HG03558 (cell line): ENCODE data around the gene BICRAL.
"Not testable (repeated sequence)": the region's sequence is repeated elsewhere in the genome, so short reads cannot be mapped to it uniquely, and the experiment has no call there.

Experiments used
- ATAC-seq: cut with Tn5 transposase; IDR thresholded peaks from one replicate; pipeline ENCODE4 v1.9.1; 2021; ENCODE audit warnings: moderate number of reproducible peaks; ENCODE audit not compliant: unreplicated experiment; ENCODE audit errors: extremely low read depth

The BICRAL gene

GRCh38 chr6:42880240-42880817 lies 98.5 kb downstream of the BICRAL start:
- ATAC-seq = not testable (repeated sequence)

- not testable (repeated sequence) for ATAC-seq
Measured at GRCh38 chr6:42880871-42881270, 99.0 kb downstream of the BICRAL start.

- ATAC-seq = no peak
Measured at GRCh38 chr6:42885702-42886101, 103.8 kb downstream of the BICRAL start.

- ATAC-seq = not testable (repeated sequence)
Measured at GRCh38 chr6:42888201-42888600, 106.3 kb downstream of the BICRAL start.

GRCh38 chr6:42889815-42890214 lies 108.0 kb downstream of the BICRAL start:
- ATAC-seq = no peak

- ATAC-seq = no peak
Measured at GRCh38 chr6:42890311-42891198, 108.7 kb downstream of the BICRAL start.

- no peak for ATAC-seq
Measured at GRCh38 chr6:42891199-42891722, 109.4 kb downstream of the BICRAL start.

- ATAC-seq = not testable (repeated sequence)
Measured at GRCh38 chr6:42894041-42894828, 112.4 kb downstream of the BICRAL start.

- no peak for ATAC-seq
Measured at GRCh38 chr6:42896178-42896719, 114.4 kb downstream of the BICRAL start.

GRCh38 chr6:42898891-42899361 lies 117.1 kb downstream of the BICRAL start:
- no peak for ATAC-seq

- ATAC-seq = no peak
Measured at GRCh38 chr6:42899871-42900270, 118.0 kb downstream of the BICRAL start.

GRCh38 chr6:42901538-42901957 lies 119.7 kb downstream of the BICRAL start:
- no peak for ATAC-seq

- ATAC-seq = not testable (repeated sequence)
Measured at GRCh38 chr6:42902429-42903263, 120.8 kb downstream of the BICRAL start.

- no peak for ATAC-seq
Measured at GRCh38 chr6:42904467-42904866, 122.6 kb downstream of the BICRAL start.

GRCh38 chr6:42907336-42907735 lies 125.5 kb downstream of the BICRAL start:
- no peak for ATAC-seq

GRCh38 chr6:42909835-42910234 lies 128.0 kb downstream of the BICRAL start:
- ATAC-seq = no peak

GRCh38 chr6:42911171-42912021 lies 129.5 kb downstream of the BICRAL start:
- no peak for ATAC-seq

GRCh38 chr6:42914546-42914945 lies 132.7 kb downstream of the BICRAL start:
- no peak for ATAC-seq
